ENCODE results near the gene SPATA2L.
"Not testable (repeated sequence)": the region's sequence is repeated elsewhere in the genome, so short reads cannot be mapped to it uniquely, and the experiment has no call there.

The SPATA2L gene

DNA sequence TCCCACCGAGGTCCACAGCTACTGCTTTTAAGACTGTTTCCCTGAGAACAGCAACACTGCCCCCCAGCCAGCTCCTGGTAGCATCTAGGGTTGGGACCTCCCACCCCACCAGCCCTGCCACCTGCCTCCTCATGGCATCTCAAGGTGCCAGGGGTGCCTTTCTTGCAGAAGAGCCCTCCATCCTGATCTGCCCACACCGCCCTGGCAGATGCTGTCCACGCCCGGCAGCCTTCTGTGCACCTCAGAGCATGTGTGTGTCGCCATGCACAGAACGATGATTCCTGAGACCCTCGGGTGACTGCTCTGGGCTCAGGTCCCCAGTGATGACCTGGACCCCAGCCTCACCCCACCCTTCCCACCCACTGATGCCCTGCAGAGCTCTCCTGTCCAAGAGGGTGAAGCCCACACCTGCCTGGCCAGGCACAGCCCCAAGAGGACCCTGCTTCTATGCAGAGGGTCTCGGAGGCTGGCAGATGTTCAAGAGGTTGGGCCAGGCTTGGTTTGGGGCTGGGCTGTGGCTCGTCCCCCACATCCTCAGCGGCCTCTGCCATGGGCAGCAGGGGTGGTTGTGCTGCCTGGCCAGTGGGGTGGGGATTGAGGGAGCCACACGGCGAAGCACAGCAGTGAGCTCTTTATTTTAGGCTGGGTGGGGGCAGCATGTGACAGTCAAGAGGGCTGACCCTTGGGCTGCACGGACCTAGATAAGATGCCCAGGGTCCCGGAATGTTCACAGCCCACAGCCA lies 5.2 kb upstream of the SPATA2L start:
- DNase-seq, result no peak

DNA sequence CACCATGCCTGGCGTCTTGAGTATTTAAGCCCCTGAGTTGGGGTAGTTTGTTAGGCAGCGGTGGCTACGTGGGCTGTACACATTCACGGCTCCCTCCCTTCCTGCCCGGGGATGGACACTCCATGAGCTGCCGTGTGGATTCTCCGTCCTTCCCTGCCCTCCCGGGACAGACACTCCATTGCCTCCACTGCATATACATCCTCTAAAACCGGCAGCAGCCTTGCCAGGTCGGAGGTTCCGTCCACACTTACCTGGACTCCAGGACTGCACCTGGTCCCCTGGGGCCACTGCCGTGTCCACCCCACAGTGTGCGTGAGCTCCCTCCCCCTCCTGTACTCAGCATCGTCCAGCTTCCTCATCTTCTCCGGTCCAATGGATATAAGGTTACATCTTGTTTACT lies 3.5 kb upstream of the SPATA2L start:
- DNase-seq, result no peak

DNA sequence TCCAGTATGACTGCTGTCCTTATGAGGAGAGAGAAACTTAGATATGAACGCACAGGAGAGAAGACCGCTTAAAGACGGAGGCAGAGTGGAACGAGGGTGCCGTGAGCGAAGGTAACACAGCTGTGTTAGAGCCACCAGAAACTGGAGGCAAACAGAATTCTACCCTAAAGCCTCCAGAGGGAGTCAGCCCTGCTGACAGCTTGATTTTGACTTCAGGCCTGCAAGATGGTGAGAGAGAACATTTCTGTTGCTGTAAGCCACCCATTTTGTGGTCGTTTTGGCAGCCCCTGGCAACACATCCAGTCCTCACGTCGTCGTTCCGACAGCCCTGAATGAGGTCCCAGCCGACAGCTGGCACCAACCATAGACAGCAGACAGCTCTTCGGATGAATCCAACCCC lies 2.8 kb upstream of the SPATA2L start:
- no peak for DNase-seq

DNA sequence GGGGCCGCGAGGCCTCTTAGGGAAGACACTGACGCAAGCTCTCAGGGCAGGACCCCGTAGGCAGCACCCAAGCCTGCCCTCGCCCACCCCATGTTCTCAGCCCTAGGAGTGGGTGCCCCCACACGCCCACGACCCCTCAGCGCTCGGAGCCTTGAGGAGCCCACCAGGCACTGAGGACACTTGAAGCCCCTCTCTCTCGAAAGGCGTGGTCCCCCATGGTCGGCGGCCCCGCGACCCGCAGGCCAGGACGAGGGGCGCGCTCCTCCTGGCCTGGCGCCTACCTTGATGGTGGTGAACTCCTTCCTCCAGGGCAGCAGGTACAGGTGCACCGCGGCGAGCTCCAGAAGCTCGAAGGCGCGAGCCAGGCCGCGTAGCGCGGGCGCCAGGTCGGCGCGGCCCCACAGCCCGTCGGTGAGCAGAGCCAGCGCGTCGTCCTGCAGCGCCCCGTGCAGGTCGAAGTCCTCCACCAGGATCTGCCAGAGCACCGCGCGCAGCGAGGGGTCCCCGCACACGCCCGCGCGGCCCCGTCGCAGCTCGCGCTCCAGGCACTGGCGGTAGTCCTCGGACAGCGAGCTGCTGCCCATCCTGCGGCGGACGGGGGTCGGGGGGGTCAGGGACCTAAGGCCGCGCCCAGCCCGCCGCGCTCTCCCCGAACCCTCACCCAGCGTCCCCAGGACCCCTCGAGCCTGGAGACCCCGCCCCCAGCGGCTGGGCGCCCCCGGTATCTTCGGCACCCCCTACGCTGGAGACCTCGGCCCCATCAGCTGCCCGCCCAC lies 668 bp downstream of the SPATA2L start:
- no peak for DNase-seq

DNA sequence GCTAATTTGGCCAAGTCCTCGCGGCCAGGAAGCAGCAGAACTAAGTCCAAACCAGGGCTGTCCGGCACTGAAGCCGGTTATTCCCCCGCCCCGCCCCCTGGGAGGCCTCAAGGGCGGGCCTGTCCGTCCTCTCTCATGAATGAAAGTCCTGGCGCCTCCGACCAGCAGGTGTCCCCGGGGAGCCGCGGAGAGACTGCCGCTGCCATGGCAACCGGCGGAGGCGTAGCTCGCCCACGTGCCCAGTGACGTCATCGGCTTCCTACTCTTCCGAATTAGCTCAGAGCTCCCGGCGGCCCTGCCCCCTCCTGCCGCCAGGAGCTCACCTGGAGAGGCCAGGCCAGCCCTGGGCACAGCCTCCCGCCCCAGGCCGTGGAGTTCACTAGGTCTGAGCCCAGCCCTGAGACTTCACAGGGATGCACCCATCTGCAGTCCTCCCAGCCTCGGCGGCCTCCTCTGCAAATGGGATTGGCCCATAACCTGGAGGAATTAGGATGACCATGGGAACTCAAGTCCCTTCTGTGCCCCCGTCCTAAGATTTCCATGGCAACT lies 1.3 kb downstream of the SPATA2L start:
- peak; percentile 82 for DNase-seq

DNA sequence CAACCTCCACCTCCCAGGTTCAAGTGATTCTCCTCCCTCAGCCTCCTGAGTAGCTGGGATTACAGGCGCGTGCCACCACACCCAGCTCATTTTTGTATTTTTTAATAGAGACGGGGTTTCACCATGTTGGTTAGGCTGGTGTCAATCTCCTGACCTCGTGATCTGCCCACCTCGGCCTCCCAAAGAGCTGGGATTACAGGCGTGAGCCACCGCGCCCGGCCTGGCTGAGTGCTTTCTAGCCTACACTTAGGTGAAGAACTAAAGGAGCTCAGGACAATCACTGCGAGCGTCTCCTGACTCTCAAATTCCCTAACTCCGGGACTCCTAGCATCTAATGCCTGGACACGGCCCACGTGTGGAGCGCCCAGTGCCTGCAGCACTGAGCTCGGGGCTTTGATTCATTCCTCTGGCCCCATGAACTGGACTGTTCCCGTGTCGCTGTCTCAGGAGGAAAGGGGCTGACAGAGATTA lies 1.8 kb downstream of the SPATA2L start:
- not testable (repeated sequence) for DNase-seq

DNA sequence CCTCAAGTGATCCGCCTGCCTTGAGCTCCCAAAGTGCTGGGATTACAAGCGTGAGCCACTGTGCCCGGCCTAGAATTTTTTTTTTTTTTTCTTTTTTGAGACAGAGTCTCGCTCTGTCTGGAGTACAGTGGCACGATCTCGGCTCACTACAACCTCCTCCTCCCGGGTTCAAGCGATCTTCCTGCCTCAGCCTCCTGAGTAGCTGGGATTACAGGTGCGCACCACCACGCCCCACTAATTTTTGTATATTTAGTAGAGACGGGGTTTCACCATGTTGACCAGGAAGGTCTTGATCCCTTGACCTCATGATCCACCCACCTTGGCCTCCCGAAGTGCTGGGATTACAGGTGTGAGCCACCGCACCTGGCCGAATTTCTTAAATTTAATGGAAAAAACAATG lies 2.8 kb downstream of the SPATA2L start:
- not testable (repeated sequence) for DNase-seq

DNA sequence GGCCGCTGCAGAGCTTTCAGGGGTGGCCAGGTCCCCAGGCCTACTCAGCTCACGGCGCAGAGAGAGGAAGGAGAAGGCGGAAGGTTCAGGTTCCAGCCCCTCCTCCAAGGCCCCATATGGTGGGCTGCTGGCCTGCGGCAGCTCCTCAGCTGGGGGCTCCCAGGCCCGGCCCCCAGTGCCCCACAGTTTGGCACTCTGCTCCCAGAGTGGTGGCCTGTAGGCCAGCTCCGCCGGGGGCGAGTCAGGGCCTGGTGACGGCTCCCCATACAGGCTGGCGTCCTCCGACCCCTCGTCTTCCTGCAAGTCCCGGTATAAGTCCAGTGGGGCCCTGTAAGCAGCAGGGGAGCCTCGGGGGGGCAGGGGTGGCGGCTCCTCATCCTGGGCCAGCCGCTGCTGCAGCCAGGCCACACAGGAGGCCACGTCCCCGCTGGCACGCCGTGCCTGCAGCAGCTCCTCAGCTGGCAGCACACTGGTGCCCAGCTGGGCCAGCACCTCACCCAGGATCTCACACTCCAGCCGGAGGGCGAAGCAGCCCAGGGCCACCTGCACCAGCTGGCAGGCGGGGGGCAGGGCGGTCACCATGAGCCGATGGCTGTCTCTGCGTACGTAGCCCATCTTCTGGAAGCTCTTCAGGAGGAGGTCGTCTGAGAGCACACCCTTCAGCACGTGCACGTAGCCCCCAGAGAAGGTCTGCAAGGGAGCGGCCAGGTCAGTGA lies 3.7 kb downstream of the SPATA2L start:
- no peak for DNase-seq

DNA sequence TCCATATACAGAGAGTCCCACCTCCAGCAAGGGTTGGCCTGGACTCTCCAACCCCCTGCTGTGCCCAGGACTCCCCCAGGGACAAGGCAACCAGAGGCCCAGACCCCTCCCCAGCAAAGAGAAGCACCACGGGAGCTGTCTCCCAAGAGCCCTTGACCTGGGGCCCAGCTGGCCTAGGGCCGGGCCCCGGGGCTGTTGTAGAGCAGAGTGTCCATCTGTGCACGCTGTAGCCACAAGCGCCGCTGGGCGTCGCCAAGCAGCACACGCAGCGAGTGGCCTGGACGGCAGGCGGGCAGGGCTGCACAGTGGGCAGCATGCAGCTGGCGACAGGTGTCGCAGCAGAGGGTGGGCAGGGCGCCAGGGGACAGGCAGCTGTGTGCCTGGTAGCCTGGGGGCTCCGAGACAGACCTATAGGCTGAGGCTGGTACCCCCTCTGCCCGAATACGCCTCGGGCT lies 4.3 kb downstream of the SPATA2L start:
- no peak for DNase-seq

DNA sequence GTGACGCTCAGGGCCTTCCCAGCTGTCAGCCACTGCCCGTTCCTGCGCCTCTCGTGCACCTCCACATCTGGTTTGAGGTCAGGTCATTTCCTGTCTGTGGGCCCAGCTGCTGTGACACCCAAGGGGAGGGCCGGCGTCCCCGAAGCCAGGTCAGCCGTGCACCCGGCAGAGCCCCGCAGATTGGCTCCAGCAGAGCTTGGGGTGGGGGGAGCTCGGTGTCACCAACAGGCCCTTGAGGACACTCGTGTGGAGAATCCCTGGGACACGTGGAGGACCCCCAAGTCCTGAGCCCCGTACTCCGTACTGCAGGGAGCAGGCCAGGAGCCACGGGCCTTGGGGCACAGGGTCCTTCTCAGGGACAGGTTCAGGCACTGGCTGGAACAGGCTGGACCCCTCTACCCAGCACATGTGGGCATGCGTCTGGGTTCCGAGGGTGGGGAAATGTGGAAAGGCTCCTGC lies 4.8 kb downstream of the SPATA2L start:
- no peak for DNase-seq

DNA sequence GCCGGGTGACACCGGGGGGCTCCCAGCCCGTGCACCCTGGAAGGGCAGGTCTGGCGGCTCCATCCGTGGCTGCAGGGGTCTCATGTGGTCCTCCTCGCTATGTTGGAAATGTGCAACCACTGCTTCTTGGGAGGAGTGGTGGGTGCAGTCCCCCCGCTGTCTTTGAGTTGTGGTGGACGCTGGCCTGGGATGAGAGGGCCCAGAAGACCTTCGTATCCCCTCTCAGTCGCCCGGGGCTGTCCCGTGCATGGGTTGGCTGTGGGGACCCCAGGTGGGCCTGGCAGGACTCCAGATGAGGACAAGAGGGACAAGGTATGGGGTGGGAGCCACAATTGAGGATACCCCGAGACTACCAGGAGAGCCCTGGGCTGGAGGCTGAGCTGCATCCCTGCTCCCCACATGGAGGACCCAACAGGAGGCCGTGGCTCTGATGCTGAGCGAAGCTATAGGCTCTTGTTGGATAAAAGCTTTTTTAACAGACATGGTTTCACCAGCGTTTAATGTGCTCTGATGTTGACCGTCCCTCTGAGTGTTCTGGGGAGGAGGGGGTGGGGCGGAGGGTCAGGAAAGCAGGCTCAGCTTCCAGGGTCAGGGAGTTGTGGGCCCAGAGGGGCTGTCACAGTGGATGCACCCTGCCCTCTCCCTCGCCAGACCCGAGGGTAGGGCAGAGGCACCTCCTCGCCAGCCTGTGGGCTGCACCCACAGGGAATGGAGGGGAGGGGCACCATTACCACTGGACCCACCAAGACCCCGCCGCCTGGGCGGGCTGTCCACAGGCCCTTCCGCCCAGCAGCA lies 5.4 kb downstream of the SPATA2L start:
- DNase-seq, result no peak

DNA sequence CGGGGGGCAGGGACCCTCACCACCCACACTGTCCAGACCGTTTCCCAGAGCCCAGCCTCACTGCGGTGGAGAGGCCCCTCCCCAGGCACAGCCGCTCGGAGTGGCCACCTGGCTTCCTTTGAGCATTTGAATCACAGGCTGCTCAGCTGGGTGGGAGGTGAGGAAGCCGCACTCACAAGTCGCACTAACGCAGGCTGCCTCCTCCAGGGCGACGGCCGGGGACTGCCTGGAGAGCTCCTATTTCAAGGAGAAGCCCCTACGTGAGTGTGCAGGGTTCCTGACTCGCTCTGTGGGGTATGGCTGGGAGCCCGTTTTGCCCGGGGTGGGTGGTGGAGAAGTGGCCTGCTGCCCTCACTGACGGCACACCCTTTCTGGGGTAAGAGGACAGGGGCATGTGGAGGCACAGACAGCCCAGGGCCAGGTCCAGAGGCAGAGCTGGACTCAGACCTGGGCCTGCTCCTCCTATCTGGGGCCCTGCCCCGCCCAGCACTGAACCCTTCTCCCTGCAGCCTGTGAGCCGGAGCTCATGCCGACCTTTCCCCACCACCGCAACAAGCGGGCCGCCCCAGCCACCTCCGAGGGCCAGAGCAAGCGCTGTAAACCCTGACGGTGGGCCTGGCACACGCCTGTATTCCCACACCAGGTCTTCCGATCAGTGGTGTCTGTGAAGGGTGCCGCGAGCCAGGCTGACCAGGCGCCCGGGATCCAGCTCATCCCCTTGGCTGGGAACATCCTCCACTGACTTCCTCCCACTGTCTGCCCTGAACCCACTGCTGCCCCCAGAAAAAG lies 6.2 kb downstream of the SPATA2L start:
- no peak for DNase-seq

DNA sequence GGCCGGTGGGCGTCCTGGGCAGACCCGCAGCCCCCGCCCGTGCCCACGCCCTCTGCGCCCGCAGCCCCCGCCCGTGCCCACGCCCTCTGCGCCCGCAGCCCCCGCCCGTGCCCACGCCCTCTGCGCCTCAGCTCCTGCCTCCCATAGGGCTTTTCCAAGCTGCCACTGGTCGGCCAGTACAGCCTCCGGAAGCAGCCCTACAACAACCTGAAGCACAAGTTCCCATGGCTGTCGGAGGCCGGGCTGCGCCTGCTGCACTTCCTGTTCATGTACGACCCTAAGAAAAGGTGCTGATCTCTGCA lies 6.8 kb downstream of the SPATA2L start:
- DNase-seq, result not testable (repeated sequence)

DNA sequence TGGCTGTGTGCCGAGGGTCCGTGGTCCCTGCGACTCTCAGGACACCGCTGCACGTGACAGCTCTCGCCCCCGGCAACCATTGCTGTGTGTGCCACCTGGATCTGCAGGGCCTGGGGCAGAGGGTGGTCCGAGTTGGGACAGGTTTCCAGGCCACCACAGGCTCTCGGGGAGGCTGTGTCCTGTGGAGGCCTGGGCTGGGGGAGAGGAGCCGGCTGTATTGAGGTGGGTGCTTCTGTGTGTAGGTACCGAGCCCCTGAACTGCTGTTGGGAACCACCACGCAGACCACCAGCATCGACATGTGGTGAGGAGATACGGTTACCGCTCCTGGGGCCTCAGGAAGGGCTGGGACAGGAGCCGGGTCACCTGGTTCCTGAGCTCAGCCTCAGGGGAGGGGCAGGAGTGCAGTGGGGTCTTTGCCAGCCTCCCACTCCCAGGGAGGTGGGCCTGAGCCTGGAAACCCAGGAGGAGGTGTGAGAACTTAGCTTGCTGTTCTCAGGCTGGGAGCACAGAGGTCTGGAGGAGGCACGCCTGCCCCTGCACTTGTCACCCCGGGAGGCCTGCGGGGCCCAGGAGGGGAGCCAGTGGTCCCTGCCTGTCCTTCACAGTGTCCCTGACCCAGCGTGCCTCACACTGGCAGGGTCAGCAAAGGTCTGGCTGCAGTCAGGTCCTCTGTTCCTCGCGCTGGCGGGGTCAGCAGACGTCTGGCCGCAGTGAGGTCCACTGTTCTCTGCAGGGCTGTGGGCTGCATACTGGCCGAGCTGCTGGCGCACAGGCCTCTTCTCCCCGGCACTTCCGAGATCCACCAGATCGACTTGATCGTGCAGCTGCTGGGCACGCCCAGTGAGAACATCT lies 7.3 kb downstream of the SPATA2L start:
- DNase-seq, result no peak

DNA sequence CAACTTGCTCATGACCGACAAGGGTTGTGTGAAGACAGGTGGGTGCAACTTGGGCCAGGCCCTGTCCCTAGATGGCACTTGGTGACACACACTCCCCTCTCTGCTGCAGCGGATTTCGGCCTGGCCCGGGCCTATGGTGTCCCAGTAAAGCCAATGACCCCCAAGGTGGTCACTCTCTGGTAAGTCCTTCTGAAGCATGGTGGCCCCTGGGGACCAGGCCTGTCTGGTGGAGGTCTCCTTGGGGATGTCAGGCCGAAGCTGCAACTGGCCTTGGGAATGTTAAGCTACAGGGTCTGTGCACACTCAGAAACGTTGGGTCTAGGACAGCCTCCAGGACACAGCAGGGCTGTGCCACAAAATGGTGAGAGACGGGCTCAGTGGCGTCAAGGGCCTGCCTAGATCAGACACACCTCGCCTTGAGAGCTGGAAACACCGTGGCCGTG lies 8.2 kb downstream of the SPATA2L start:
- no peak for DNase-seq

DNA sequence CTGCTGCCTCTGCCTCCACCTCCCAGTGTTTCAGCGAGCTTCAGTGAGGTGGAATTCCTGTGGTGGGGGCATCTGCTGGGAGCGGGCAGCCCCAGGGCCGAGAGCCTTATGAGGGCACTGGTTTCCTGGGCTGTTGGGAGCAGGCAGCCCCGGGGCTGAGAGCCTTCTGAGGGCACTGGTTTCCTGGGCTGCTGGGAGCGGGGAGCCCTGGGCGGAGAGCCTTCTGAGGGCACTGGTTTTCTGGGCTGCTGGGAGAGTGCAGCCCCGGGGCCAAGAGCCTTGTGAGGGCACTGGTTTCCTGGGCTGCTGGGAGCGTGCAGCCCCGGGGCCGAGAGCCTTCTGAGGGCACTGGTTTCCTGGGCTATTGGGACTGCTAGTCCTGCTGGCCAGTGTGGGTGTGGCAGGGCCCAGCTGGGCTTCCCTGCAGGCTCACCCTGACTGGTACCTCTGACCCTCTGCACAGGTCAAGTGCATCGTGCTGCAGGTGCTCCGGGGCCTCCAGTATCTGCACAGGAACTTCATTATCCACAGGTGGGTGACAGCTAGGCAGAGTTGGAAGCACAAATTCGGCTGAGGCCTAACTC lies 9.4 kb downstream of the SPATA2L start:
- no peak for DNase-seq

DNA sequence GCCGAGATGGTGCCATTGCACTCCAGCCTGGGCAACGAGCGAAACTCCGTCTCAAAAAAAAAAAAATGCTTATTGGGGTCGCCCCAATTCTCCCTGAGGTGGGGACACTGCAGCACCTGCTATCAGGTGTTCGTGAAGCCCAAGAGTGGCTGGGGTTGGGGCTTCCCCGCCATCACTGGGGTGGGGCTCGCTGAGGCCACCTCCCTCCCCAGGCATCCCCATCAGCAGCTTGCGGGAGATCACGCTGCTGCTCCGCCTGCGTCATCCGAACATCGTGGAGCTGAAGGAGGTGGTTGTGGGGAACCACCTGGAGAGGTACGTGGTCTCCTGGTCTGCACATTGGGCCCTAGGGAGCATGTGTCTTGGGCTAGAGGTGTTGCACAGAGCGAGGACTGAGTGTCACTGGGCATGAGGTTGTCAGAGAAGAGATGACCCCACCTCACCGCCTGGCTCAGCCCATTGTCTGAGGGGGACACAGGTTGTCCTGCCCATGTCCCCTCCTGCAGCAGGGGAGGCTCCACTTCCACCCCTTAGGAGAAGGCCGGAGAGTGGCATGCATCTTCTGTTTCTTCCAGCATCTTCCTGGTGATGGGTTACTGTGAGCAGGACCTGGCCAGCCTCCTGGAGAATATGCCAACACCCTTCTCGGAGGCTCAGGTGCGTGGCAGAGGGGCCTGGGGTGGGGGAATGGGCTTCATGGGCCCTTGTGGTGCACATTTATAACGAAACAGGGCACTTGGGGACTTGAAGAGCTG lies 10.1 kb downstream of the SPATA2L start:
- DNase-seq, result no peak

DNA sequence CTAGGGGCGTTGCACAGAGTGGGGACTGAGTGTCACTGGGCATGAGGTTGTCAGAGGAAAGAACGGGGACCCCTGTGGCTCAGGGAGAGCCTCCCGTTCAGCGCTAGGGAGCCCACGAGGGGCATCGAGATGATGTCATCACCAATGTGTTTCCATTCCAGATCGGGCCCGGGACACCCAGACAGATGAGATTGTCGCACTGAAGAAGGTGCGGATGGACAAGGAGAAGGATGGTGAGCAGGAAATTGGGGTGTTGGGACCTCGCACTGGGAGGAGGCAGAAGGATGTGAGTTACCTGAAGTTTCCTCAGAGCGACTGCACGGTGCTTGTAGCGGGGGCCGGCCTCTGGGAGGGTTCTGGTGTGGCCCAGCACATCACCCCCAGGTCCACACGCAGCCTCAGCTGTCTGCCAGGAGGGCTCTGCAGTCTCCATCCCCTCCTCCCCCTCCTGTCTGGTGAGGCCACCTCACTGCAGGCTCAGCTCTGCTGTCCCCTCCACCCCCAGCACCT lies 11.1 kb downstream of the SPATA2L start:
- DNase-seq, result no peak

DNA sequence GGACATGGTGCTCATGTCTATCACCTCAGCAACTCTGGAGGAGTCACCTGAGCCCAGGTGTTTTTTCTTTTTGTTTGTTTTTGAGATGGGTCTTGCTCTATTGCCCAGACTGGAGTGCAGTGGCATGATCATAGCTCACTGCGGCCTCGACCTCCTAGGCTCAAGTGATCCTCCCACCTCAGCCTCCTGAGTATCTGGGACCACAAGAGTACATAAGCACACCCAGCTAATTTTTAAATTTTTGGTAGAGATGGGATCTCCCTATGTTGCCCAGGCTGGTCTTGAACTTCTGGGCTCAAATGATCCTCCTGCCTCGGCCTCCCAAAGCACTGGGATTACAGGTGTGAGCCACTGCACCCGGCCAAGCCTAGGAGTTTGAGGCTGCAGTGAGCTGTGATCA lies 11.9 kb downstream of the SPATA2L start:
- DNase-seq, result not testable (repeated sequence)
